Astrocyte (in vitro differentiated cells and primary cell): ENCODE measurements around the gene MLF2.

ENCODE experiments used
- CTCF ChIP-seq: IDR thresholded peaks from 2 replicates; pipeline ENCODE4 v1.5.1; 2011; ENCODE audit warnings: low read depth, mild to moderate bottlenecking, inconsistent platforms, low read length, moderate library complexity; ENCODE audit not compliant: insufficient read depth
- EZH2 ChIP-seq: IDR thresholded peaks from 2 replicates; pipeline ENCODE4 v1.6.1; 2012; ENCODE audit warnings: mild to moderate bottlenecking, low read length, inconsistent platforms; ENCODE audit not compliant: insufficient read depth

GRCh38 chr12:6772726-6773589 is 20.0 kb upstream of the MLF2 start:
- TF ChIP-seq CTCF (no peak), EZH2 (no peak)
